22Rv1 (cell line): ENCODE data around the gene CRYBB3.

ENCODE experiments used
- ZFX ChIP-seq: fragments of 450-650 bp; IDR thresholded peaks from 2 replicates; pipeline ENCODE4 v1.6.1; 2017; ENCODE audit warnings: antibody characterized with exemption, borderline replicate concordance
- TF ChIP-seq, protein P1 (sequence below): fragments of 450-650 bp; IDR thresholded peaks from 2 replicates; pipeline ENCODE4 v1.5.1; 2017; ENCODE audit warnings: mild to moderate bottlenecking

DNA sequence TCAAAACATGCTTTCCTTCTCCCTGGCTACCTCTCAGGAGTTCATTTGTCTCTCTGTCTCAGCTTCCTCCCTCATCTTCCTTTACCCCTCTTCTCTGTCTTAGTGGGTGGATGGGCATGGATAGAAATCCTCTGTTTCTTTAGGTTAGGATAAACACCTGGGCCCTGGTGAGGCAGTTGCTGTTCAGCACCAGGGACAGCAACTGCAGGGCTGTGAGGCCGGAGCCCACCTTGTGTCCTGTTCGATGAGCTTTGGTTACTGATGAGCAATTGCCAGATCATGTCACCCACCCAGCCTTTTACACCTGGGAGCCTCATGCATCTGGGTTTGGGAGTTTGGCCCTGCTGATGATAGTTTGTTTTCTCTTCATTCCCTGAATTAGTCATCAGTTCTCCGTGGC lies 6.1 kb upstream of the CRYBB3 start:
- TF ChIP-seq, protein P1, sequence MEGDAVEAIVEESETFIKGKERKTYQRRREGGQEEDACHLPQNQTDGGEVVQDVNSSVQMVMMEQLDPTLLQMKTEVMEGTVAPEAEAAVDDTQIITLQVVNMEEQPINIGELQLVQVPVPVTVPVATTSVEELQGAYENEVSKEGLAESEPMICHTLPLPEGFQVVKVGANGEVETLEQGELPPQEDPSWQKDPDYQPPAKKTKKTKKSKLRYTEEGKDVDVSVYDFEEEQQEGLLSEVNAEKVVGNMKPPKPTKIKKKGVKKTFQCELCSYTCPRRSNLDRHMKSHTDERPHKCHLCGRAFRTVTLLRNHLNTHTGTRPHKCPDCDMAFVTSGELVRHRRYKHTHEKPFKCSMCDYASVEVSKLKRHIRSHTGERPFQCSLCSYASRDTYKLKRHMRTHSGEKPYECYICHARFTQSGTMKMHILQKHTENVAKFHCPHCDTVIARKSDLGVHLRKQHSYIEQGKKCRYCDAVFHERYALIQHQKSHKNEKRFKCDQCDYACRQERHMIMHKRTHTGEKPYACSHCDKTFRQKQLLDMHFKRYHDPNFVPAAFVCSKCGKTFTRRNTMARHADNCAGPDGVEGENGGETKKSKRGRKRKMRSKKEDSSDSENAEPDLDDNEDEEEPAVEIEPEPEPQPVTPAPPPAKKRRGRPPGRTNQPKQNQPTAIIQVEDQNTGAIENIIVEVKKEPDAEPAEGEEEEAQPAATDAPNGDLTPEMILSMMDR: no peak
- no peak for TF ChIP-seq ZFX
